ENCODE measurements around the gene PRKCZ. TPM values are rescaled to one million over a fixed set of nuclear protein-coding genes. Genes with fewer than 3 reads are reported as not detected.

Gene PRKCZ
- total and polyA plus RNA-seq, 9 of the 15 experiments (the other 6 are each of a cell fraction or from before 2014, with no cell fraction given): 0.07 to 3.1 (median 1.3) TPM

DNA sequence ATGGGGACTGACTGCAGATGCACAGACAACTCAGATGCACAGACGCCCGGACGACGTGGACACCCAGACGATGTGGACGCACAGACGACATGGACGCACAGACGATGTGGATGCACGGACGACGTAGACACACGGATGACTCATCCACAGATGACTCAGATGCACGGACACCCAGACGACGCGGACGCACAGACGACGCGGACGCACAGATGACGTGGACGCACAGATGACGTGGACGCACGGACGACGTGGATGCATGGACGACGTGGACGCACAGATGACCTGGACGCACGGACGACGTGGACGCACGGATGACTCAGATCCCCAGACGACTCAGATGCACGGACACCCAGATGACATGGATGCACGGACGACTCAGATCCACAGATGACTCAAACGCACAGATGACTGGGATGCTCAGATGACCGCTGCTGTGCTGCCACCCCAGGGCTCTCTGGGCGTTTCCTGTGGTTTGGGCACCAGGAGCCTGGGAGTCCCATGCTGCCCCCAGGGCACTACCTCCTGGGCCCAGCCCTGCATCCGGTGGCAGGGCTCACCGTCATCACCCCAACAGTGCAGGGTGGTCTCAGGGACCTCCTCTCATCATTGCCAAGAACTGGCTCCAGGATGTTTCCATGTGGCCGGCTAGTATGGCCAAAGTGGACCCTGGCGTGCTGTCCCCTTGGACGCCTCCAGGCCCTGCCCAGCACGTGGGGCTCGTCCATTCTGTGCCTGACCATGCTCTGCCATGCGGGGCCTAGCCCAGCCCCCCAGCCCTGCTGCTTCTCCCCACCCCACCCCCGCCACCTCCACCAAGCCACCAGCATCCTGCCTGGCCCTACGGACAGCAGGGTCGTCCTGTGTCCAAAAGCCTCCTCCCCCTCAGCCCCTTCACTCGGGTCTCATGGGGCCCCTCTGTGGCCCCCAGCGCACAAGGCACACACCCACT, 130.4 kb downstream of the PRKCZ start (continued):
- TF ChIP-seq, protein P1, sequence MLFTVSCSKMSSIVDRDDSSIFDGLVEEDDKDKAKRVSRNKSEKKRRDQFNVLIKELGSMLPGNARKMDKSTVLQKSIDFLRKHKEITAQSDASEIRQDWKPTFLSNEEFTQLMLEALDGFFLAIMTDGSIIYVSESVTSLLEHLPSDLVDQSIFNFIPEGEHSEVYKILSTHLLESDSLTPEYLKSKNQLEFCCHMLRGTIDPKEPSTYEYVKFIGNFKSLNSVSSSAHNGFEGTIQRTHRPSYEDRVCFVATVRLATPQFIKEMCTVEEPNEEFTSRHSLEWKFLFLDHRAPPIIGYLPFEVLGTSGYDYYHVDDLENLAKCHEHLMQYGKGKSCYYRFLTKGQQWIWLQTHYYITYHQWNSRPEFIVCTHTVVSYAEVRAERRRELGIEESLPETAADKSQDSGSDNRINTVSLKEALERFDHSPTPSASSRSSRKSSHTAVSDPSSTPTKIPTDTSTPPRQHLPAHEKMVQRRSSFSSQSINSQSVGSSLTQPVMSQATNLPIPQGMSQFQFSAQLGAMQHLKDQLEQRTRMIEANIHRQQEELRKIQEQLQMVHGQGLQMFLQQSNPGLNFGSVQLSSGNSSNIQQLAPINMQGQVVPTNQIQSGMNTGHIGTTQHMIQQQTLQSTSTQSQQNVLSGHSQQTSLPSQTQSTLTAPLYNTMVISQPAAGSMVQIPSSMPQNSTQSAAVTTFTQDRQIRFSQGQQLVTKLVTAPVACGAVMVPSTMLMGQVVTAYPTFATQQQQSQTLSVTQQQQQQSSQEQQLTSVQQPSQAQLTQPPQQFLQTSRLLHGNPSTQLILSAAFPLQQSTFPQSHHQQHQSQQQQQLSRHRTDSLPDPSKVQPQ (CRISPR knock-in tag; IDR thresholded peaks at IDR 0.05; ENCODE audit: borderline replicate concordance): no peak
- TF ChIP-seq SRSF3 (IDR thresholded peaks at IDR 0.05; ENCODE audit: insufficient read depth, low read length): no peak
- TF ChIP-seq TBP (optimal IDR thresholded peaks at IDR 0.05; ENCODE audit: low read depth, low read length): peak; percentile 77
- TF ChIP-seq SRSF7 (optimal IDR thresholded peaks at IDR 0.05; ENCODE audit: low read depth, low read length): no peak
- TF ChIP-seq E4F1 (CRISPR knock-in tag; IDR thresholded peaks at IDR 0.05; ENCODE audit: borderline replicate concordance): no peak
- TF ChIP-seq EP400 (IDR thresholded peaks at IDR 0.05): peak; percentile 99
- TF ChIP-seq CBFA2T2 (conservative IDR thresholded peaks at IDR 0.05): no peak
- TF ChIP-seq BACH1 (tag; IDR thresholded peaks at IDR 0.05): peak; percentile 76; the same call in 1 of the 2 replicates
- no peak for TF ChIP-seq ZNF274 (IDR thresholded peaks at IDR 0.05; ENCODE audit: borderline replicate concordance, low read depth, low read length)
- no peak for TF ChIP-seq HSF4 (CRISPR knock-in tag; IDR thresholded peaks at IDR 0.05; ENCODE audit: borderline replicate concordance)
- TF ChIP-seq SREBF2 (CRISPR knock-in tag; IDR thresholded peaks at IDR 0.05): no peak
- TF ChIP-seq KAT7 (CRISPR knock-in tag; IDR thresholded peaks at IDR 0.05; ENCODE audit: borderline replicate concordance): no peak
- no peak for TF ChIP-seq BCOR (IDR thresholded peaks at IDR 0.05)
- peak; percentile 63; the same call in 1 of the 2 replicates for TF ChIP-seq FOXP1 (CRISPR knock-in tag; IDR thresholded peaks at IDR 0.05)
- TF ChIP-seq FOSL1 (tag; conservative IDR thresholded peaks at IDR 0.05): peak; percentile 100
